Effector CD4-positive, alpha-beta T cell (primary cell): ENCODE data around the gene ICA1L.

Source experiments
- DNase-seq: peaks from one replicate; pipeline ENCODE4 v3.0.0-alpha.2; 2020

The ICA1L gene

DNA sequence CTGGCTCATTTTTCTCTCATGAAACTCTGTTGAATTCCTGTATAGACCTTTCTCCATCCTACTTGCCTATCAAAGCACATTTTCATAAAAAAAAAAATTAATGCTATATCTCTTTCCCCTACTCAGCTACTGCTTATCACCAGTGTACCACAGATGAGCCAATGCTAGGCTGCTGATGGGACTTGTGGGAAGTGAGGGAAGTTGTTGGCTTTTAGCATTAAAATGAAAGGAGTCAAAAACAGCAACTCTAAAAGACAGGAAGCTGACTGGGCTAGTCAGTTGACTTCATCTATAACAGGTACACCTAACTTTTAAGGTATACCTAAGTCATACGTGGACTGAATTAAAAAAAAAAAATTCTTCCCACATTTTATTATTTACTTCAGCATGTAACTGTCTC, 134.7 kb downstream of the ICA1L start:
- no peak for DNase-seq

DNA sequence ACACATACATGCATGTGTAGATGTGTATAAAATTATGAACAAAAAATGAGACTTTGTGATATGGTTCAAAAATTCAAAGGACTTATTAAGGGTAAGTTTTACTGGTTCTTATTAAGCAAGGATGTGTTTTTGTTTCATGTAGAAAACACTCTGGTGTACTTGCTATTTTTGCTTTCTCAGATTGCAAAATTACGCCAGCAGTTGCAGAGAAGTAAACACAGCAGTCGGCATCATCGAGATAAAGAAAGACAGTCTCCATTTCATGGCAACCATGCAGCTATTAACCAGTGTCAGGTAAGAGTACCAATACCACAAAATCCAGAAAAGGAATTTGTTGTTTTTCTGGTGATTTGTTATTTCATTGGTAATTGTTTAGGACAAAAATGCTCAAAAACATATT, 145.5 kb downstream of the ICA1L start:
- no peak for DNase-seq

DNA sequence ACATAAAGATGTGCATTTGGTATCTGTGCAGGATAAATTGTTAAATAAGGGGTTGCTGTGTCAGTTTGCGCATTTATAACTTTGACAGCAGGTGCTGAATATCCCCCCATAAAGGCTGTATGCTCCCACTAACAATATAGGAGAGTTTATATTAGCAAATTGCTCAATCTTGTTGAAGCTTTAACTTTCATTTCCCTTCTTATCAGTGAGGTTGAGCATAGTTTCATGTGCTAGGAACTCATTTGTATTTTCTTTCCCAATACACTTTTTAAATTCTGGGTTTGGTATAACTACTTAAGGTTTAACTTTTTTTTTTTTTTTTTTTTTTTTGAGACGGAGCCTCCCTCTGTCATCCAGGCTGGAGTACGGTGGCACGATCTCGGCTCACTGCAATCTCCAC, 147.8 kb downstream of the ICA1L start:
- DNase-seq: no peak
